ENCODE measurements around the gene YRDC.
"Not testable (repeated sequence)": the region's sequence is repeated elsewhere in the genome, so short reads cannot be mapped to it uniquely, and the experiment has no call there.

YRDC gene

GRCh38 chr1:37771440-37771839 lies 36.6 kb downstream of the YRDC start:
- not testable (repeated sequence) for DNase-seq (ENCODE audit: low read depth in 2 of 2)

GRCh38 chr1:37767488-37767887 lies 40.5 kb downstream of the YRDC start:
- DNase-seq (ENCODE audit: low read depth in 2 of 2): no peak

GRCh38 chr1:37765916-37766664 lies 41.9 kb downstream of the YRDC start:
- DNase-seq (ENCODE audit: low read depth in 2 of 2): no peak

- no peak for DNase-seq (ENCODE audit: low read depth in 2 of 2)
These were observed 43.0 kb downstream of the YRDC start, which contains the start of gene EPHA10 for GRCh38 chr1:37764888-37765441. Gene EPHA10, minus strand, starts transcription at chr1:37765120. Its CDS starts 54 bp downstream, at chr1:37765066.

- no peak for DNase-seq (ENCODE audit: low read depth in 2 of 2)
These were observed 43.6 kb downstream of the YRDC start for GRCh38 chr1:37764414-37764825.

GRCh38 chr1:37763791-37764413 lies 44.1 kb downstream of the YRDC start:
- DNase-seq (ENCODE audit: low read depth in 2 of 2): no peak

- no peak for DNase-seq (ENCODE audit: low read depth in 2 of 2)
These were observed 45.5 kb downstream of the YRDC start for GRCh38 chr1:37762516-37762915.

GRCh38 chr1:37761416-37762095 lies 46.5 kb downstream of the YRDC start:
- no peak for DNase-seq (ENCODE audit: low read depth in 2 of 2)

GRCh38 chr1:37759451-37759850 lies 48.6 kb downstream of the YRDC start:
- DNase-seq (ENCODE audit: low read depth in 2 of 2): no peak

GRCh38 chr1:37755951-37756560 lies 52.0 kb downstream of the YRDC start:
- DNase-seq (ENCODE audit: low read depth in 2 of 2): no peak

- DNase-seq (ENCODE audit: low read depth in 2 of 2): no peak
These were observed 52.7 kb downstream of the YRDC start for GRCh38 chr1:37755290-37755689.

GRCh38 chr1:37753473-37754321 lies 54.3 kb downstream of the YRDC start:
- DNase-seq (ENCODE audit: low read depth in 2 of 2): no peak

Data from stimulated activated CD8-positive, alpha-beta memory T cell treated with anti-CD3 and anti-CD28 coated beads, Interleukin-7, amount 100 ng/mL, for 1 hour (primary cell).